Neuronal stem cell (in vitro differentiated cells): ENCODE results near the gene SLC16A3.

Experiments
- DNase-seq: peaks from one replicate; pipeline ENCODE4 v3.0.0-alpha.2; 2013; ENCODE audit warnings: low spot score
- H2AFZ ChIP-seq: one replicate; pipeline ENCODE4 v1.6.1; 2013; ENCODE audit warnings: mild to moderate bottlenecking, low read length, inconsistent platforms
- H2AK5ac ChIP-seq: 2 replicates; pipeline ENCODE4 v1.6.1; 2013; ENCODE audit warnings: low read depth, mild to moderate bottlenecking, inconsistent platforms, low read length, moderate library complexity, mixed read lengths
- H2BK120ac ChIP-seq: 2 replicates; pipeline ENCODE4 v1.6.1; 2013; ENCODE audit warnings: low read depth, mild to moderate bottlenecking, inconsistent platforms, low read length, moderate library complexity, mixed read lengths
- H2BK12ac ChIP-seq: one replicate; pipeline ENCODE4 v1.6.1; 2013; ENCODE audit warnings: low read length, inconsistent platforms
- H2BK15ac ChIP-seq: 2 replicates; pipeline ENCODE4 v1.6.1; 2013; ENCODE audit warnings: mild to moderate bottlenecking, low read length, inconsistent platforms, mixed read lengths
- H2BK5ac ChIP-seq: one replicate; pipeline ENCODE4 v1.6.1; 2013; ENCODE audit warnings: inconsistent platforms, mild to moderate bottlenecking, low read length, moderate library complexity
- H3K14ac ChIP-seq: one replicate; pipeline ENCODE4 v1.6.1; 2013; ENCODE audit warnings: low read length, inconsistent platforms
- H3K18ac ChIP-seq: 2 replicates; pipeline ENCODE4 v1.6.1; 2013; ENCODE audit warnings: low read length, inconsistent platforms
- H3K23ac ChIP-seq: 2 replicates; pipeline ENCODE4 v1.6.1; 2013; ENCODE audit warnings: low read depth, mild to moderate bottlenecking, mixed read lengths, low read length, inconsistent platforms; ENCODE audit not compliant: poor library complexity
- H3K27ac ChIP-seq: replicated peaks from 3 replicates; pipeline ENCODE4 v1.5.1; 2013; ENCODE audit warnings: low read length, inconsistent platforms
- H3K27me3 ChIP-seq, 3 experiments: 2 replicates each; pipeline ENCODE4 v1.6.1; 2013; ENCODE audit warnings: low read length in 3 of 3, mild to moderate bottlenecking in 2 of 3, inconsistent platforms in 1 of 3, low read depth in 1 of 3, mixed read lengths in 1 of 3, moderate library complexity in 1 of 3; ENCODE audit not compliant: control insufficient read depth in 3 of 3, insufficient read depth in 3 of 3
- H3K36me3 ChIP-seq, 2 donors: replicated peaks in 1 of 2; 2 replicates each; pipeline ENCODE4 v1.6.1; 2013; ENCODE audit warnings: low read length in 2 of 2; ENCODE audit not compliant: control insufficient read depth in 2 of 2, insufficient read depth in 2 of 2
- H3K4ac ChIP-seq: 2 replicates; pipeline ENCODE4 v1.6.1; 2013; ENCODE audit warnings: inconsistent platforms, mild to moderate bottlenecking, low read length, moderate library complexity
- H3K4me1 ChIP-seq, 2 donors: 1 replicate in 1 of 2; 2 replicates in 1 of 2; pipeline ENCODE4 v1.6.1; 2013; ENCODE audit warnings: low read length in 2 of 2, low read depth in 1 of 2; ENCODE audit not compliant: control insufficient read depth in 2 of 2, insufficient read depth in 1 of 2
- H3K4me2 ChIP-seq: one replicate; pipeline ENCODE4 v1.6.1; 2013; ENCODE audit warnings: mild to moderate bottlenecking, low read length, inconsistent platforms; ENCODE audit not compliant: insufficient read depth, poor library complexity, severe bottlenecking
- H3K4me3 ChIP-seq, 2 donors: 2 replicates each; pipeline ENCODE4 v1.5.1; 2013; ENCODE audit warnings: low read length in 2 of 2, mild to moderate bottlenecking in 2 of 2, inconsistent platforms in 1 of 2, moderate library complexity in 1 of 2
- H3K79me1 ChIP-seq: one replicate; pipeline ENCODE4 v1.6.1; 2013; ENCODE audit warnings: low read depth, mild to moderate bottlenecking, inconsistent platforms, low read length, moderate library complexity
- H3K9ac ChIP-seq: one replicate; pipeline ENCODE4 v1.6.1; 2013; ENCODE audit warnings: mild to moderate bottlenecking, low read depth, low read length, inconsistent platforms; ENCODE audit not compliant: poor library complexity
- H3K9me3 ChIP-seq, 2 donors: replicated peaks in 1 of 2; 2 replicates each; pipeline versions ENCODE3 to v1.6.1; 2013; ENCODE audit warnings: low read length in 2 of 2, mild to moderate bottlenecking in 2 of 2, inconsistent platforms in 1 of 2, low read depth in 1 of 2, mixed read lengths in 1 of 2, moderate library complexity in 1 of 2; ENCODE audit not compliant: control insufficient read depth in 2 of 2, insufficient read depth in 1 of 2
- H4K8ac ChIP-seq: one replicate; pipeline ENCODE4 v1.6.1; 2013; ENCODE audit warnings: low read depth, mild to moderate bottlenecking, inconsistent platforms, low read length, moderate library complexity
- H4K91ac ChIP-seq: one replicate; pipeline ENCODE4 v1.6.1; 2013; ENCODE audit warnings: low read length, low read depth, mild to moderate bottlenecking, inconsistent platforms; ENCODE audit not compliant: poor library complexity
- WGBS, 2 donors: extraction: QIAGEN DNeasy Blood & Tissue Kit; methylation state at CpG; one replicate each; pipeline ENCODE4 v1.1.7; 2013; ENCODE audit warnings: missing lambda C conversion rate in 2 of 2, mixed read lengths in 1 of 2; ENCODE audit not compliant: insufficient read length in 2 of 2, insufficient replicate concordance in 1 of 2; ENCODE audit errors: extremely low coverage in 2 of 2; 5-methylcytosine and 5-hydroxymethylcytosine counted together

SLC16A3 gene

GRCh38 chr17:82224666-82225065, 4.2 kb upstream of the SLC16A3 start:
- no peaks in the 10 kb centered on the region for H3K9me3 ChIP-seq
- no peak overlapping the region for H3K27ac ChIP-seq
- no peak overlapping the region for H3K4ac ChIP-seq
- no peaks in the 10 kb centered on the region for H3K36me3 ChIP-seq
- H2BK120ac ChIP-seq = no peak overlapping the region
- H4K8ac ChIP-seq = no peak overlapping the region
- H2BK15ac ChIP-seq = no peak overlapping the region
- peak overlapping the region; percentile 68 for H4K91ac ChIP-seq
- no CpG with 5 or more reads among the region's 8 CpGs for WGBS, 2 donors
- H2AK5ac ChIP-seq = no peak overlapping the region
- peaks cover 14 to 38% (median 28%) of the 10 kb centered on the region in 3 experiments for H3K27me3 ChIP-seq
- no peak overlapping the region for H3K23ac ChIP-seq
- H3K4me3 ChIP-seq = no peak overlapping the region
- no peak overlapping the region for H3K18ac ChIP-seq
- H3K14ac ChIP-seq = no peak overlapping the region
- DNase-seq = no peak
- H2BK12ac ChIP-seq = no peak overlapping the region
- no peak overlapping the region for H3K4me2 ChIP-seq
- peaks cover 2 to 5% of the 10 kb centered on the region in 2 donors for H3K4me1 ChIP-seq
- no peak overlapping the region for H3K9ac ChIP-seq
- H3K79me1 ChIP-seq = no peaks in the 10 kb centered on the region
- H2AFZ ChIP-seq = no peak overlapping the region
- H2BK5ac ChIP-seq = no peak overlapping the region

DNA sequence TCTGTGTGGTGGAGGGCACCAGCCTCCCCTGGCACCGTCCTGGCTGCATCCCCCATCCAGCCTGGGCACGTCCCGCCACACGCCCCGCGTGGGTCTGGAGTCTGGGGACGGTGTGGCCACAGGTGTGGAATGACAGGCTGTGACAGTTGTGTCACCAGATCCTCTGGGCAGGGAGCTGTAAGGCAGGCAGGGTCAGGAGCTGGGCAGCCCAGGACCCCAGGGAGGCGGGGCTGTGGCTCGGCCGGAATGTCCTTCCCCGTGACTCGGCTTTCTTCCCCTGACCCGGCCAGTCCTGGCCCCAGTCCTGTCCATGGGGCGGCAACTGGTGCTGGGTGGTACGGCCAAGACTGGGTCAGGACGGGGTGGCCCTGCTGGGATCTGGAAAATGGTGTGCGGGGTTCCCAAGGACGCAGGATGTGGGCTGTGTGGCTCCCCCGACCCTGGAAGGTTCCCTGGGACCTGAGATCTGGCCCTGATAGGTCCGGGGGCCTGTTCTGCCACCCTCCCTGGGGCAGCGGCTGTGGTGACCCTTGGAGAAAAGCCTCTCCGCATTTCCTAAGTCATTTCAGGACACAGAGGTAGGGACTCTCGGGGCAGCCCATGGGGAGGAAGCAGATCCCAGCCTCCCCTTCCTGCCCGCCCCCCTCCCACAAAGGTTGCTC, 3.3 kb upstream of the SLC16A3 start:
- Histone ChIP-seq H2BK12ac (peak overlapping the region; percentile 90), H3K27me3 (peaks cover 18 to 47% (median 36%) of the 10 kb centered on the region in 3 experiments), H3K4me1 (peaks cover 2 to 5% of the 10 kb centered on the region in 2 donors), H3K23ac (peak overlapping the region; percentile 98), H3K4me3 (no peak overlapping the region), H2BK120ac (no peak overlapping the region), H3K27ac (no peak overlapping the region), H2AFZ (peak overlapping the region; percentile 79), H2AK5ac (peak overlapping the region; percentile 84), H3K9me3 (peaks cover 0 to 2% of the 10 kb centered on the region in 2 donors), H3K79me1 (no peaks in the 10 kb centered on the region), H3K18ac (peak overlapping the region; percentile 44), H3K4me2 (no peak overlapping the region), H4K91ac (peak overlapping the region; percentile 85), H3K36me3 (no peaks in the 10 kb centered on the region), H3K9ac (peak overlapping the region; percentile 77), H2BK5ac (peak overlapping the region; percentile 53), H2BK15ac (no peak overlapping the region), H3K4ac (no peak overlapping the region), H3K14ac (peak overlapping the region; percentile 97), H4K8ac (peak overlapping the region; percentile 17)
- DNase-seq = no peak
- no CpG with 5 or more reads among the region's 24 CpGs for WGBS, 2 donors

GRCh38 chr17:82226146-82226808, 2.6 kb upstream of the SLC16A3 start:
- Histone ChIP-seq H2BK5ac (peak overlapping the region; percentile 53), H3K9me3 (peaks cover 0 to 3% of the 10 kb centered on the region in 2 donors)

More at GRCh38 chr17:82226146-82226808, 2.6 kb upstream of the SLC16A3 start:
- no peak overlapping the region for H4K8ac ChIP-seq
- H2AFZ ChIP-seq = peak overlapping the region; percentile 23
- no peak overlapping the region for H2BK120ac ChIP-seq
- no peaks in the 10 kb centered on the region for H3K79me1 ChIP-seq
- H3K18ac ChIP-seq = no peak overlapping the region
- no peak overlapping the region for H3K4ac ChIP-seq
- H2AK5ac ChIP-seq = peak overlapping the region; percentile 84
- no peaks in the 10 kb centered on the region for H3K36me3 ChIP-seq
- H3K27ac ChIP-seq = no peak overlapping the region
- peak overlapping the region in 1 of 2 donors; percentile 57 for H3K4me3 ChIP-seq
- peaks cover 21 to 50% (median 41%) of the 10 kb centered on the region in 3 experiments for H3K27me3 ChIP-seq
- peak overlapping the region; percentile 21 for H3K9ac ChIP-seq
- H2BK12ac ChIP-seq = peak overlapping the region; percentile 73
- no peak overlapping the region for H3K4me2 ChIP-seq
- peak overlapping the region; percentile 43 for H3K23ac ChIP-seq
- H3K4me1 ChIP-seq = peaks cover 3 to 5% of the 10 kb centered on the region in 2 donors
- no peak for DNase-seq
- H4K91ac ChIP-seq = no peak overlapping the region
- no peak overlapping the region for H3K14ac ChIP-seq
- no CpG with 5 or more reads among the region's 15 CpGs for WGBS, 2 donors
- no peak overlapping the region for H2BK15ac ChIP-seq
